Measurements from ENCODE around the gene NHSL2. TPM values are rescaled to one million over a fixed set of nuclear protein-coding genes. Genes with fewer than 3 reads are reported as not detected.

Gene NHSL2
- total and polyA plus RNA-seq, 7 donors = 0.30 to 4.4 (median 1.9) TPM

GRCh38 chrX:72030431-72030830, 119.8 kb downstream of the NHSL2 start:
- peaks cover 0 to 29% (median 0%) of the 10 kb centered on the region in 3 donors for H3K27me3 ChIP-seq (ENCODE audit: insufficient read depth in 3 of 3, low read length in 2 of 3)
- H3K27ac ChIP-seq = no peak overlapping the region
- no peaks in the 10 kb centered on the region for H3K9me3 ChIP-seq
- intact Hi-C loops (cut with DNase I) = no loop called here
- H3K4me1 ChIP-seq = no peaks in the 10 kb centered on the region
- DNase-seq = no peak
- no peak for TF ChIP-seq CTCF (IDR thresholded peaks at IDR 0.05)
- no peak overlapping the region for H3K4me3 ChIP-seq
- no peak for ATAC-seq
- H3K36me3 ChIP-seq (ENCODE audit: insufficient read depth in 1 of 2, low read depth in 1 of 2) = no peaks in the 10 kb centered on the region
- 59 to 82% (median 77%) methylated on average over 3 of the region's 3 CpGs for WGBS, 3 donors

GRCh38 chrX:72031118-72031517, 120.5 kb downstream of the NHSL2 start:
- Histone ChIP-seq H3K27me3 (ENCODE audit: insufficient read depth in 3 of 3, low read length in 2 of 3) (peaks cover 0 to 33% (median 0%) of the 10 kb centered on the region in 3 donors), H3K27ac (no peak overlapping the region), H3K4me1 (no peaks in the 10 kb centered on the region), H3K9me3 (no peaks in the 10 kb centered on the region), H3K4me3 (no peak overlapping the region), H3K36me3 (ENCODE audit: insufficient read depth in 1 of 2, low read depth in 1 of 2) (no peaks in the 10 kb centered on the region)
- no peak for ATAC-seq
- intact Hi-C loops (cut with DNase I) = no loop called here
- WGBS, 3 donors = 62 to 100% (median 81%) methylated on average over 1 of the region's 1 CpG
- no peak for DNase-seq
- TF ChIP-seq CTCF (IDR thresholded peaks at IDR 0.05) = no peak

GRCh38 chrX:72031634-72032033, 121.0 kb downstream of the NHSL2 start:
- ATAC-seq = no peak
- no peak for TF ChIP-seq CTCF (IDR thresholded peaks at IDR 0.05)
- 64 to 80% (median 71%) methylated on average over 5 of the region's 5 CpGs for WGBS, 3 donors
- Histone ChIP-seq H3K27me3 (ENCODE audit: insufficient read depth in 3 of 3, low read length in 2 of 3) (peaks cover 0 to 33% (median 0%) of the 10 kb centered on the region in 3 donors), H3K27ac (no peak overlapping the region), H3K9me3 (no peaks in the 10 kb centered on the region), H3K36me3 (ENCODE audit: insufficient read depth in 1 of 2, low read depth in 1 of 2) (no peaks in the 10 kb centered on the region), H3K4me3 (no peak overlapping the region), H3K4me1 (no peaks in the 10 kb centered on the region)
- intact Hi-C loops (cut with DNase I) = no loop called here
- DNase-seq = no peak

GRCh38 chrX:72037601-72038000, 127.0 kb downstream of the NHSL2 start:
- no peaks in the 10 kb centered on the region for H3K4me1 ChIP-seq
- intact Hi-C loops (cut with DNase I) = no loop called here
- TF ChIP-seq CTCF (IDR thresholded peaks at IDR 0.05) = no peak
- ATAC-seq (no peak), DNase-seq (no peak)
- no peak overlapping the region for H3K4me3 ChIP-seq
- H3K27me3 ChIP-seq (ENCODE audit: insufficient read depth in 3 of 3, low read length in 2 of 3) = peaks cover 0 to 9% (median 0%) of the 10 kb centered on the region in 3 donors
- no peak overlapping the region for H3K27ac ChIP-seq
- no peaks in the 10 kb centered on the region for H3K36me3 ChIP-seq (ENCODE audit: insufficient read depth in 1 of 2, low read depth in 1 of 2)
- no peaks in the 10 kb centered on the region for H3K9me3 ChIP-seq
- 59 to 95% (median 90%) methylated on average over 2 of the region's 2 CpGs for WGBS, 3 donors

- no peak for TF ChIP-seq CTCF (IDR thresholded peaks at IDR 0.05)
- no peak for ATAC-seq
- no peak for DNase-seq
- H3K4me3 ChIP-seq = no peak overlapping the region
- WGBS, 3 donors = 81 to 98% (median 92%) methylated on average over 4 of the region's 4 CpGs
- no peak overlapping the region for H3K27ac ChIP-seq
- no peaks in the 10 kb centered on the region for H3K9me3 ChIP-seq
- H3K36me3 ChIP-seq (ENCODE audit: insufficient read depth in 1 of 2, low read depth in 1 of 2) = no peaks in the 10 kb centered on the region
- intact Hi-C loops (cut with DNase I) = no loop called here
- H3K4me1 ChIP-seq = no peaks in the 10 kb centered on the region
- peaks cover 0 to 9% (median 0%) of the 10 kb centered on the region in 3 donors for H3K27me3 ChIP-seq (ENCODE audit: insufficient read depth in 3 of 3, low read length in 2 of 3)
Observed at GRCh38 chrX:72038016-72038415, 127.4 kb downstream of the NHSL2 start.
